PC-3 (cell line): ENCODE results near the gene CYTH4.

Source experiments
- EZH2 ChIP-seq: fragments of 300-600 bp; sonication (generic); IDR thresholded peaks from one replicate; pipeline ENCODE4 v1.6.1; 2017; ENCODE audit warnings: antibody characterized with exemption, mild to moderate bottlenecking, low read length; ENCODE audit not compliant: unreplicated experiment
- EZH2phosphoT487 ChIP-seq: fragments of 300-600 bp; sonication (generic); IDR thresholded peaks from 2 replicates; pipeline ENCODE4 v1.6.1; 2018; ENCODE audit warnings: mild to moderate bottlenecking, antibody characterized with exemption, low read length, borderline replicate concordance
- TF ChIP-seq, protein P1 (sequence below): fragments of 300-600 bp; sonication (generic); conservative IDR thresholded peaks from 2 replicates; pipeline ENCODE4 v1.5.1; 2017; ENCODE audit warnings: antibody characterized with exemption, low read depth, mild to moderate bottlenecking, low read length

DNA sequence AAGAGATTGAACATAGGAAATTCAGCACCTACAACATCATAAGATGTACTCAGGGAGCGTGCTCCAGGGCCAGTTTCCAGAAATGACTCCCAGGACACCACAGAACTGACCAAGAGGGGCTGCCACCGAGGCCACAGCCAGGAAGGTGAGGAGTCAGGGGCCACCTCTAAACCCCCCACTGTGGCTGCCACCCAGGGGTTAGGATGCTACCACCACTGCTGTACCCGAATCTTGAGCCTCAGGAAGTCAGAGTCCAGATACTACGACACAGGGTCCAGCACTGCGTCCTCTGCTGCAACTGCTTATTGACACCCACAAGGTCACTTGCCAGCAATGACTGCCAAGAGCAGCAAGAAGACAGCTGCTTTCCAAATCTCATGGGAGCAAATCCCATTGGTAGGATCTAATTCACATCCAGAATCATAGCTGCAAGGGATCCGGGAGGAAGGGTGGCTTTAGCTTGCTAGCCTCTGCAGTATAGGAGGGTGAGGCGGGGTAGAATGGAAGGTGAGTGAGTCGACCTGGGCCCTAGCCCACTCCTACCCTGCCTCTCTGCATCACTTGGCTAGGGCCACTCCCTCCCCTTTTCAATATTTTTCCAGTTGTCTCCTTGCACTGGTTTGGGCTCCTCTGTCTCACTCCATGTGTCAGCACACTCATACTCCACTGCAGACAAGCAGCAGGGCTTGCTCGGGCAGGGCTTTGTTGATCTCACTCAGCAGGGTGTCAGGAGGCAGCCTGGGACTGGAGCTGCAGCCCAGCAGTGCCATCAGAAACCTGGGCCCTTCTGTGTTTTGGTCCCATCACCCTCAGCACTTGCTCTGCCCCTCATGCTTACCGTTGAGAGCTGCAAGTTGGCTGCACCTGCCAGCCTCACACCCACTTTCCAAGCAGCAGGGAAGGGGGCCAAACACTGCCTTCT is 18.1 kb upstream of the CYTH4 start:
- TF ChIP-seq, protein P1, sequence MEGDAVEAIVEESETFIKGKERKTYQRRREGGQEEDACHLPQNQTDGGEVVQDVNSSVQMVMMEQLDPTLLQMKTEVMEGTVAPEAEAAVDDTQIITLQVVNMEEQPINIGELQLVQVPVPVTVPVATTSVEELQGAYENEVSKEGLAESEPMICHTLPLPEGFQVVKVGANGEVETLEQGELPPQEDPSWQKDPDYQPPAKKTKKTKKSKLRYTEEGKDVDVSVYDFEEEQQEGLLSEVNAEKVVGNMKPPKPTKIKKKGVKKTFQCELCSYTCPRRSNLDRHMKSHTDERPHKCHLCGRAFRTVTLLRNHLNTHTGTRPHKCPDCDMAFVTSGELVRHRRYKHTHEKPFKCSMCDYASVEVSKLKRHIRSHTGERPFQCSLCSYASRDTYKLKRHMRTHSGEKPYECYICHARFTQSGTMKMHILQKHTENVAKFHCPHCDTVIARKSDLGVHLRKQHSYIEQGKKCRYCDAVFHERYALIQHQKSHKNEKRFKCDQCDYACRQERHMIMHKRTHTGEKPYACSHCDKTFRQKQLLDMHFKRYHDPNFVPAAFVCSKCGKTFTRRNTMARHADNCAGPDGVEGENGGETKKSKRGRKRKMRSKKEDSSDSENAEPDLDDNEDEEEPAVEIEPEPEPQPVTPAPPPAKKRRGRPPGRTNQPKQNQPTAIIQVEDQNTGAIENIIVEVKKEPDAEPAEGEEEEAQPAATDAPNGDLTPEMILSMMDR = no peak
- TF ChIP-seq EZH2phosphoT487 = no peak
- TF ChIP-seq EZH2 = no peak
